Liver (tissue), 9 donors: ENCODE measurements around the gene CNTN5. TPM values are rescaled to one million over a fixed set of nuclear protein-coding genes. Genes with fewer than 3 reads are reported as not detected.

ENCODE experiments used
- DNase-seq: peaks from one replicate; pipeline ENCODE4 v3.0.0-alpha.2; 2017; ENCODE audit warnings: low spot score
- H3K27ac ChIP-seq, 2 donors: one replicate each; pipeline ENCODE4 v1.7.0; 2013; ENCODE audit warnings: inconsistent platforms in 2 of 2, low read length in 2 of 2, control low read depth in 1 of 2, low read depth in 1 of 2, mild to moderate bottlenecking in 1 of 2
- H3K27me3 ChIP-seq, 4 donors: one replicate each; pipeline versions ENCODE4 v1.6.1 to v1.7.0; 2013; ENCODE audit warnings: low read length in 3 of 4, inconsistent platforms in 1 of 4, mild to moderate bottlenecking in 1 of 4, moderate library complexity in 1 of 4; ENCODE audit not compliant: control insufficient read depth in 4 of 4, insufficient read depth in 4 of 4
- H3K36me3 ChIP-seq, 4 donors: one replicate each; pipeline versions ENCODE4 v1.6.1 to v1.7.0; 2013; ENCODE audit warnings: low read length in 3 of 4, mild to moderate bottlenecking in 3 of 4, low read depth in 1 of 4, moderate library complexity in 1 of 4; ENCODE audit not compliant: control insufficient read depth in 4 of 4, insufficient read depth in 3 of 4
- H3K4me1 ChIP-seq, 4 donors: one replicate each; pipeline versions ENCODE4 v1.6.1 to v1.7.0; 2013; ENCODE audit warnings: low read length in 3 of 4, mild to moderate bottlenecking in 3 of 4, moderate library complexity in 1 of 4; ENCODE audit not compliant: control insufficient read depth in 4 of 4, insufficient read depth in 4 of 4
- H3K4me3 ChIP-seq, 3 donors: one replicate each; pipeline versions ENCODE4 v1.6.1 to v1.7.0; 2013; ENCODE audit warnings: low read length in 3 of 3, control low read depth in 1 of 3, low read depth in 1 of 3, mild to moderate bottlenecking in 1 of 3
- H3K9ac ChIP-seq, 2 donors: one replicate each; pipeline ENCODE4 v1.7.0; 2013; ENCODE audit warnings: low read length in 2 of 2, mild to moderate bottlenecking in 2 of 2, moderate library complexity in 2 of 2, control low read depth in 1 of 2, low read depth in 1 of 2
- H3K9me3 ChIP-seq, 4 donors: one replicate each; pipeline versions ENCODE4 v1.6.1 to v1.7.0; 2013; ENCODE audit warnings: low read length in 3 of 4; ENCODE audit not compliant: control insufficient read depth in 4 of 4
- EGR1 ChIP-seq, 2 donors: IDR thresholded peaks; 2 replicates each; pipeline ENCODE4 v1.6.1; 2016 to 2018; ENCODE audit warnings: antibody characterized with exemption in 2 of 2, low read depth in 2 of 2
- FOXA1 ChIP-seq: IDR thresholded peaks from 2 replicates; pipeline ENCODE4 v1.6.1; 2016; ENCODE audit warnings: antibody characterized with exemption
- FOXA2 ChIP-seq: IDR thresholded peaks from 2 replicates; pipeline ENCODE4 v1.6.1; 2016; ENCODE audit warnings: antibody characterized with exemption
- GABPA ChIP-seq, 2 donors: IDR thresholded peaks in 1 of 2; conservative IDR thresholded peaks in 1 of 2; 2 replicates each; pipeline ENCODE4 v1.6.1; 2016; ENCODE audit warnings: antibody characterized with exemption in 2 of 2, mild to moderate bottlenecking in 1 of 2, moderate library complexity in 1 of 2
- HNF4A ChIP-seq, 2 donors: conservative IDR thresholded peaks; 2 replicates each; pipeline ENCODE4 v1.6.1; 2016; ENCODE audit warnings: antibody characterized with exemption in 2 of 2, mild to moderate bottlenecking in 2 of 2
- HNF4G ChIP-seq: IDR thresholded peaks from 2 replicates; pipeline ENCODE4 v1.6.1; 2016; ENCODE audit warnings: antibody characterized with exemption
- JUND ChIP-seq, 2 donors: IDR thresholded peaks; 2 replicates each; pipeline ENCODE4 v1.6.1; 2016; ENCODE audit warnings: antibody characterized with exemption in 2 of 2
- NR2F2 ChIP-seq: IDR thresholded peaks from 2 replicates; pipeline ENCODE4 v1.6.1; 2016; ENCODE audit warnings: antibody characterized with exemption
- RAD21 ChIP-seq, 2 donors: IDR thresholded peaks; 2 replicates each; pipeline ENCODE4 v1.6.1; 2016; ENCODE audit warnings: antibody characterized with exemption in 2 of 2, mild to moderate bottlenecking in 2 of 2
- RXRA ChIP-seq, 2 donors: IDR thresholded peaks; 2 replicates each; pipeline ENCODE4 v1.6.1; 2017 to 2018; ENCODE audit warnings: antibody characterized with exemption in 2 of 2, mild to moderate bottlenecking in 1 of 2
- SP1 ChIP-seq: IDR thresholded peaks from 2 replicates; pipeline ENCODE4 v1.6.1; 2018; ENCODE audit warnings: antibody characterized with exemption, mild to moderate bottlenecking
- TAF1 ChIP-seq: conservative IDR thresholded peaks from 2 replicates; pipeline ENCODE4 v1.6.1; 2016; ENCODE audit warnings: antibody characterized with exemption, mild to moderate bottlenecking
- YY1 ChIP-seq: IDR thresholded peaks from 2 replicates; pipeline ENCODE4 v1.6.1; 2016; ENCODE audit warnings: antibody characterized with exemption, mild to moderate bottlenecking
- ZBTB33 ChIP-seq: IDR thresholded peaks from 2 replicates; pipeline ENCODE4 v1.6.1; 2016; ENCODE audit warnings: antibody characterized with exemption
- WGBS: extraction: QIAGEN DNeasy Blood & Tissue Kit; methylation state at CpG from one replicate; pipeline ENCODE4 v1.1.7; 2013; 5-methylcytosine and 5-hydroxymethylcytosine counted together
- polyA plus RNA-seq, 2 donors: library from polyadenylated mRNA; stranded (reverse) in 1 of 2; unstranded in 1 of 2; fragments of 200-250 nt in 1 of 2; fragments of >200 nt in 1 of 2; fragmentation: Nextera tagmentation in 1 of 2; extraction: Ambion mirVana in 1 of 2; gene quantifications; one replicate each; pipeline versions ENCODE4 v1.2.1 to v1.2.3, GENCODE V29; 2013 to 2015
- total RNA-seq, 2 donors: library from RNA; depleted of rRNA; stranded (reverse); fragments of >200 nt; gene quantifications; one replicate each; pipeline ENCODE4 v1.2.3, GENCODE V29; 2014
- TF ChIP-seq, protein P1 (sequence below): IDR thresholded peaks from 2 replicates; pipeline ENCODE4 v1.6.1; 2016; ENCODE audit warnings: antibody characterized with exemption
- TF ChIP-seq, protein P2 (sequence below): IDR thresholded peaks from 2 replicates; pipeline ENCODE4 v1.6.1; 2016; ENCODE audit warnings: antibody characterized with exemption, mild to moderate bottlenecking
- TF ChIP-seq, protein P3 (sequence below): fragments of 150-350 bp; IDR thresholded peaks from 2 replicates; pipeline ENCODE4 v1.5.1; 2017; ENCODE audit warnings: improper control_type of control experiment, low read depth, low read length; ENCODE audit not compliant: missing input control
- TF ChIP-seq, protein P4 (sequence below): IDR thresholded peaks from 2 replicates; pipeline ENCODE4 v1.6.1; 2016; ENCODE audit warnings: antibody characterized with exemption
- donor health status: healthy.
- donor health status: healthy.
- donor health status: healthy.
- donor health status: healthy.
- donor health status: healthy.

CNTN5 gene
- total and polyA plus RNA-seq, 4 donors, result 0.01 to 0.08 (median 0.04) TPM

DNA sequence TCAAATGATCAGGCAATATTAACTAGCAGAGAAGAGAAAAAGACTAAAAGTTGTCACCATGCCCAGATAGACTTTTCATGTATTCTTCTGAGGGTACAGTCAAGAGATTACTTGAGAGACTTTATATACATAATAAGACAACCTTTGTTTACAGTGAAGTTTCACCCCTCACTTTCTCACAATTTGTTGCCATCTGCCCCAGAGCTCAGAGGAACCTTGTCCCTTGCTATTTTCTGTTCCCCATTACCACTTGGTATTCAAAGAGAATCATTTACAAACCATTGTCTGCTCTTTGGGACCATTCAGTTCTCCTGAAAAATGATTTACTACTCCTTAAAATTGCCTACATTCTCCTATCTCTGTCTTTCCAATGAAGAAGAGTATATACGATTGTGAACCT is 544.6 kb downstream of the CNTN5 start:
- Histone ChIP-seq H3K9ac (no peak overlapping the region), H3K36me3 (no peaks in the 10 kb centered on the region), H3K27me3 (peaks cover 0 to 2% (median 0%) of the 10 kb centered on the region in 4 donors), H3K27ac (no peak overlapping the region), H3K9me3 (no peaks in the 10 kb centered on the region), H3K4me1 (no peaks in the 10 kb centered on the region), H3K4me3 (no peak overlapping the region)
- no peak for DNase-seq
- WGBS, result 75% methylated on average over 1 of the region's 1 CpG
- no peak for TF ChIP-seq YY1
- TF ChIP-seq, protein P1, sequence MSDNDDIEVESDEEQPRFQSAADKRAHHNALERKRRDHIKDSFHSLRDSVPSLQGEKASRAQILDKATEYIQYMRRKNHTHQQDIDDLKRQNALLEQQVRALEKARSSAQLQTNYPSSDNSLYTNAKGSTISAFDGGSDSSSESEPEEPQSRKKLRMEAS, result no peak
- no peak for TF ChIP-seq HNF4G
- no peak for TF ChIP-seq SP1
- TF ChIP-seq HNF4A (conservative IDR thresholded peaks at IDR 0.05), result no peak
- TF ChIP-seq GABPA (IDR thresholded peaks at IDR 0.05 in 1 of 2, conservative IDR thresholded peaks at IDR 0.05 in 1 of 2), result no peak
- TF ChIP-seq TAF1, result no peak
- TF ChIP-seq, protein P2, sequence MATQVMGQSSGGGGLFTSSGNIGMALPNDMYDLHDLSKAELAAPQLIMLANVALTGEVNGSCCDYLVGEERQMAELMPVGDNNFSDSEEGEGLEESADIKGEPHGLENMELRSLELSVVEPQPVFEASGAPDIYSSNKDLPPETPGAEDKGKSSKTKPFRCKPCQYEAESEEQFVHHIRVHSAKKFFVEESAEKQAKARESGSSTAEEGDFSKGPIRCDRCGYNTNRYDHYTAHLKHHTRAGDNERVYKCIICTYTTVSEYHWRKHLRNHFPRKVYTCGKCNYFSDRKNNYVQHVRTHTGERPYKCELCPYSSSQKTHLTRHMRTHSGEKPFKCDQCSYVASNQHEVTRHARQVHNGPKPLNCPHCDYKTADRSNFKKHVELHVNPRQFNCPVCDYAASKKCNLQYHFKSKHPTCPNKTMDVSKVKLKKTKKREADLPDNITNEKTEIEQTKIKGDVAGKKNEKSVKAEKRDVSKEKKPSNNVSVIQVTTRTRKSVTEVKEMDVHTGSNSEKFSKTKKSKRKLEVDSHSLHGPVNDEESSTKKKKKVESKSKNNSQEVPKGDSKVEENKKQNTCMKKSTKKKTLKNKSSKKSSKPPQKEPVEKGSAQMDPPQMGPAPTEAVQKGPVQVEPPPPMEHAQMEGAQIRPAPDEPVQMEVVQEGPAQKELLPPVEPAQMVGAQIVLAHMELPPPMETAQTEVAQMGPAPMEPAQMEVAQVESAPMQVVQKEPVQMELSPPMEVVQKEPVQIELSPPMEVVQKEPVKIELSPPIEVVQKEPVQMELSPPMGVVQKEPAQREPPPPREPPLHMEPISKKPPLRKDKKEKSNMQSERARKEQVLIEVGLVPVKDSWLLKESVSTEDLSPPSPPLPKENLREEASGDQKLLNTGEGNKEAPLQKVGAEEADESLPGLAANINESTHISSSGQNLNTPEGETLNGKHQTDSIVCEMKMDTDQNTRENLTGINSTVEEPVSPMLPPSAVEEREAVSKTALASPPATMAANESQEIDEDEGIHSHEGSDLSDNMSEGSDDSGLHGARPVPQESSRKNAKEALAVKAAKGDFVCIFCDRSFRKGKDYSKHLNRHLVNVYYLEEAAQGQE, result no peak
- no peak for TF ChIP-seq ZBTB33
- TF ChIP-seq FOXA1, result no peak
- no peak for TF ChIP-seq FOXA2
- no peak for TF ChIP-seq RXRA (IDR thresholded peaks at IDR 0.05)
- no peak for TF ChIP-seq RAD21 (IDR thresholded peaks at IDR 0.05)
- TF ChIP-seq NR2F2, result no peak
- no peak for TF ChIP-seq JUND (IDR thresholded peaks at IDR 0.05)
- TF ChIP-seq, protein P3, sequence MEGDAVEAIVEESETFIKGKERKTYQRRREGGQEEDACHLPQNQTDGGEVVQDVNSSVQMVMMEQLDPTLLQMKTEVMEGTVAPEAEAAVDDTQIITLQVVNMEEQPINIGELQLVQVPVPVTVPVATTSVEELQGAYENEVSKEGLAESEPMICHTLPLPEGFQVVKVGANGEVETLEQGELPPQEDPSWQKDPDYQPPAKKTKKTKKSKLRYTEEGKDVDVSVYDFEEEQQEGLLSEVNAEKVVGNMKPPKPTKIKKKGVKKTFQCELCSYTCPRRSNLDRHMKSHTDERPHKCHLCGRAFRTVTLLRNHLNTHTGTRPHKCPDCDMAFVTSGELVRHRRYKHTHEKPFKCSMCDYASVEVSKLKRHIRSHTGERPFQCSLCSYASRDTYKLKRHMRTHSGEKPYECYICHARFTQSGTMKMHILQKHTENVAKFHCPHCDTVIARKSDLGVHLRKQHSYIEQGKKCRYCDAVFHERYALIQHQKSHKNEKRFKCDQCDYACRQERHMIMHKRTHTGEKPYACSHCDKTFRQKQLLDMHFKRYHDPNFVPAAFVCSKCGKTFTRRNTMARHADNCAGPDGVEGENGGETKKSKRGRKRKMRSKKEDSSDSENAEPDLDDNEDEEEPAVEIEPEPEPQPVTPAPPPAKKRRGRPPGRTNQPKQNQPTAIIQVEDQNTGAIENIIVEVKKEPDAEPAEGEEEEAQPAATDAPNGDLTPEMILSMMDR, result no peak
- TF ChIP-seq, protein P4, sequence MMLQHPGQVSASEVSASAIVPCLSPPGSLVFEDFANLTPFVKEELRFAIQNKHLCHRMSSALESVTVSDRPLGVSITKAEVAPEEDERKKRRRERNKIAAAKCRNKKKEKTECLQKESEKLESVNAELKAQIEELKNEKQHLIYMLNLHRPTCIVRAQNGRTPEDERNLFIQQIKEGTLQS, result no peak
- no peak for TF ChIP-seq EGR1 (IDR thresholded peaks at IDR 0.05; ENCODE audit: low read depth in 2 of 2)
